T-helper 1 cell treated with Interleukin-12 subunit alpha and Interleukin-12 subunit beta and Interleukin-4 antibody, amounts not matched to agents 30 ng/mL and 1 ng/mL, for 36 hours (primary cell): ENCODE data around the gene WDR91. TPM values are rescaled to one million over a fixed set of nuclear protein-coding genes. Genes with fewer than 3 reads are reported as not detected.

ENCODE experiments used
- intact Hi-C: fragments of 100-400 bp; cut with micrococcal nuclease; formaldehyde crosslinking; loops from one replicate; pipeline ENCODE4 v1.15.1; 2024
- total RNA-seq: library from RNA; stranded (reverse); gene quantifications from 2 replicates; pipeline ENCODE4 v1.2.3, GENCODE V29; 2022

The WDR91 gene
- total RNA-seq: 17.5 and 19.4 TPM in 2 replicates

- intact Hi-C loops: loop anchor here (1.0 to 5.0 kb wide), 12 partner anchors 41 to 1959 kb away; partner anchors contain the start of genes AGBL3, AKR1B1, BPGM and CNOT4
Measured at GRCh38 chr7:135211179-135211945, at the start of gene WDR91. Gene WDR91 (minus strand): TSS chr7:135211526. CDS start chr7:135211502, 24 bp downstream.

GRCh38 chr7:135260470-135260869 lies 49.1 kb upstream of the WDR91 start:
- intact Hi-C loops: no loop called here

GRCh38 chr7:135259702-135260101 lies 48.4 kb upstream of the WDR91 start:
- intact Hi-C loops: no loop called here

- intact Hi-C loops: no loop called here
Measured at GRCh38 chr7:135258585-135258984, 47.3 kb upstream of the WDR91 start.

GRCh38 chr7:135257790-135258189 lies 46.5 kb upstream of the WDR91 start:
- intact Hi-C loops: no loop called here

GRCh38 chr7:135253851-135254771 lies 42.8 kb upstream of the WDR91 start:
- intact Hi-C loops: no loop called here

- intact Hi-C loops: no loop called here
Measured at GRCh38 chr7:135251496-135252391, 40.4 kb upstream of the WDR91 start.

- intact Hi-C loops: no loop called here
Measured at GRCh38 chr7:135248546-135248945, 37.2 kb upstream of the WDR91 start.

- intact Hi-C loops: no loop called here
Measured at GRCh38 chr7:135247746-135248471, 36.6 kb upstream of the WDR91 start.

- intact Hi-C loops: no loop called here
Measured at GRCh38 chr7:135246191-135246825, 35.0 kb upstream of the WDR91 start.

GRCh38 chr7:135245226-135246190 lies 34.2 kb upstream of the WDR91 start:
- intact Hi-C loops: no loop called here

- intact Hi-C loops: no loop called here
Measured at GRCh38 chr7:135242096-135242684, 30.9 kb upstream of the WDR91 start.

GRCh38 chr7:135240441-135240840 lies 29.1 kb upstream of the WDR91 start:
- intact Hi-C loops: no loop called here

GRCh38 chr7:135239263-135239662 lies 27.9 kb upstream of the WDR91 start:
- intact Hi-C loops: no loop called here

- intact Hi-C loops: no loop called here
Measured at GRCh38 chr7:135238112-135238744, 26.9 kb upstream of the WDR91 start.

- intact Hi-C loops: no loop called here
Measured at GRCh38 chr7:135236727-135237126, 25.4 kb upstream of the WDR91 start.

GRCh38 chr7:135235841-135236240 lies 24.5 kb upstream of the WDR91 start:
- intact Hi-C loops: no loop called here

- intact Hi-C loops: no loop called here
Measured at GRCh38 chr7:135234727-135235126, 23.4 kb upstream of the WDR91 start.
